HEK293T (cell line): ENCODE measurements around the gene FRMD1.

ENCODE experiments used
- CTCF ChIA-PET: fragments of 350-600 bp; formaldehyde crosslinking; extraction: SDS; loops from one replicate; lab custom pipeline; 2021; ENCODE audit warnings: antibody characterized with exemption, inconsistent platforms; lab: Yijun Ruan, JAX
- POLR2A ChIA-PET: fragments of 350-600 bp; formaldehyde crosslinking; extraction: SDS; loops from one replicate; lab custom pipeline; 2020; ENCODE audit warnings: antibody characterized with exemption, inconsistent platforms; lab: Yijun Ruan, JAX
- DNase-seq: peaks from one replicate; pipeline ENCODE4 v3.0.0; 2012; ENCODE audit warnings: mixed read lengths; ENCODE audit errors: extremely low spot score
- ARNT ChIP-seq: fragments of 450-650 bp; IDR thresholded peaks from 2 replicates; pipeline ENCODE4 v1.6.1; 2017; ENCODE audit warnings: mild to moderate bottlenecking
- BHLHE40 ChIP-seq: fragments of 450-650 bp; IDR thresholded peaks from 2 replicates; pipeline ENCODE4 v1.6.1; 2016; ENCODE audit warnings: mild to moderate bottlenecking, moderate library complexity, borderline replicate concordance
- CTBP1 ChIP-seq: fragments of 450-650 bp; IDR thresholded peaks from 2 replicates; pipeline ENCODE4 v1.6.1; 2016; ENCODE audit warnings: borderline replicate concordance
- ELF4 ChIP-seq: fragments of 450-650 bp; IDR thresholded peaks from 2 replicates; pipeline ENCODE4 v1.6.1; 2017; ENCODE audit warnings: antibody characterized with exemption
- FOXA1 ChIP-seq: fragments of 450-650 bp; IDR thresholded peaks from 2 replicates; pipeline ENCODE4 v1.6.1; 2016; ENCODE audit warnings: mild to moderate bottlenecking
- FOXK2 ChIP-seq: fragments of 450-650 bp; IDR thresholded peaks from 2 replicates; pipeline ENCODE4 v1.6.1; 2016; ENCODE audit warnings: mild to moderate bottlenecking
- FOXM1 ChIP-seq: fragments of 450-650 bp; IDR thresholded peaks from 2 replicates; pipeline ENCODE4 v1.6.1; 2017; ENCODE audit warnings: mild to moderate bottlenecking, borderline replicate concordance
- HDGF ChIP-seq: fragments of 450-650 bp; IDR thresholded peaks from 2 replicates; pipeline ENCODE4 v1.6.1; 2017; ENCODE audit warnings: antibody characterized with exemption, borderline replicate concordance
- L3MBTL2 ChIP-seq: fragments of 450-650 bp; conservative IDR thresholded peaks from 2 replicates; pipeline ENCODE4 v1.6.1; 2016; ENCODE audit warnings: mild to moderate bottlenecking
- LEF1 ChIP-seq: fragments of 450-650 bp; IDR thresholded peaks from 2 replicates; pipeline ENCODE4 v1.6.1; 2017; ENCODE audit warnings: mild to moderate bottlenecking, borderline replicate concordance
- NFRKB ChIP-seq: fragments of 450-650 bp; IDR thresholded peaks from 2 replicates; pipeline ENCODE4 v1.6.1; 2016; ENCODE audit warnings: mild to moderate bottlenecking, moderate library complexity
- PKNOX1 ChIP-seq: fragments of 450-650 bp; IDR thresholded peaks from 2 replicates; pipeline ENCODE4 v1.6.1; 2016
- SP1 ChIP-seq: fragments of 450-650 bp; IDR thresholded peaks from 2 replicates; pipeline ENCODE4 v1.6.1; 2017
- SUZ12 ChIP-seq: fragments of 450-650 bp; IDR thresholded peaks from 2 replicates; pipeline ENCODE4 v1.6.1; 2016; ENCODE audit warnings: mild to moderate bottlenecking
- TARDBP ChIP-seq: fragments of 450-650 bp; IDR thresholded peaks from 2 replicates; pipeline ENCODE4 v1.6.1; 2016
- ZNF384 ChIP-seq: fragments of 450-650 bp; IDR thresholded peaks from 2 replicates; pipeline ENCODE4 v1.6.1; 2016

FRMD1 gene

GRCh38 chr6:168070804-168071203, 8.2 kb downstream of the FRMD1 start:
- no peak for DNase-seq
- ChIA-PET POLR2A (no interaction called here), CTCF (interaction anchor here (0.9 kb wide), 1 partner anchor 242 kb away, joined by 3 read pairs; no protein-coding TSS in a partner anchor)
- TF ChIP-seq FOXM1 = no peak
- no peak for TF ChIP-seq SP1
- TF ChIP-seq SUZ12 = no peak
- TF ChIP-seq NFRKB = no peak
- no peak for TF ChIP-seq ZNF384
- TF ChIP-seq FOXA1 = no peak
- no peak for TF ChIP-seq CTBP1
- TF ChIP-seq PKNOX1 = no peak
- TF ChIP-seq FOXK2 = no peak
- TF ChIP-seq HDGF = no peak
- no peak for TF ChIP-seq LEF1
- no peak for TF ChIP-seq BHLHE40

- CTCF ChIA-PET = no interaction called here
- no peak for TF ChIP-seq LEF1
- no peak for TF ChIP-seq FOXM1
- no peak for TF ChIP-seq HDGF
- no peak for TF ChIP-seq ELF4
- no peak for TF ChIP-seq ZNF384
- no peak for TF ChIP-seq TARDBP
- POLR2A ChIA-PET = no interaction called here
- no peak for DNase-seq
Observed at GRCh38 chr6:168067081-168067759, 11.8 kb downstream of the FRMD1 start.

- CTCF ChIA-PET = no interaction called here
- POLR2A ChIA-PET = no interaction called here
- no peak for DNase-seq
- TF ChIP-seq SUZ12 (no peak), LEF1 (no peak), CTBP1 (no peak), L3MBTL2 (no peak), SP1 (no peak), PKNOX1 (no peak), FOXA1 (no peak), TARDBP (no peak), FOXK2 (no peak), ARNT (no peak), BHLHE40 (no peak), ZNF384 (no peak), FOXM1 (no peak), ELF4 (no peak), NFRKB (no peak), HDGF (no peak)
Observed at GRCh38 chr6:168064226-168064807, 14.7 kb downstream of the FRMD1 start.

GRCh38 chr6:168063431-168063830, 15.6 kb downstream of the FRMD1 start:
- no peak for DNase-seq
- CTCF ChIA-PET = no interaction called here
- POLR2A ChIA-PET = no interaction called here
- TF ChIP-seq SUZ12 = no peak
- no peak for TF ChIP-seq LEF1
- no peak for TF ChIP-seq FOXK2
- no peak for TF ChIP-seq FOXM1
- TF ChIP-seq BHLHE40 = no peak
- no peak for TF ChIP-seq CTBP1
- TF ChIP-seq ELF4 = no peak
- TF ChIP-seq TARDBP = no peak
- no peak for TF ChIP-seq SP1

GRCh38 chr6:168062346-168063289, 16.4 kb downstream of the FRMD1 start:
- TF ChIP-seq LEF1 = no peak
- TF ChIP-seq L3MBTL2 = no peak
- no peak for TF ChIP-seq FOXM1
- TF ChIP-seq FOXK2 = no peak
- TF ChIP-seq SP1 = no peak
- TF ChIP-seq PKNOX1 = no peak
- TF ChIP-seq FOXA1 = no peak
- TF ChIP-seq HDGF = no peak
- no peak for TF ChIP-seq ARNT
- no peak for TF ChIP-seq ZNF384
- TF ChIP-seq SUZ12 = no peak
- no peak for TF ChIP-seq TARDBP
- no peak for TF ChIP-seq CTBP1
- TF ChIP-seq NFRKB = no peak
- no peak for TF ChIP-seq BHLHE40
- TF ChIP-seq ELF4 = no peak
- no peak for DNase-seq
- POLR2A ChIA-PET = no interaction called here
- CTCF ChIA-PET = no interaction called here
